Erythroblast (primary cell): ENCODE data around the gene EEFSEC.

Source experiments
- DNase-seq, 2 experiments: peaks; one replicate each; lab custom pipeline; 2025; lab: John Stamatoyannopoulos, UW
- GATA1 ChIP-seq: IDR thresholded peaks from 2 replicates; pipeline ENCODE4 v1.6.1; 2011; ENCODE audit warnings: low read depth, mild to moderate bottlenecking, control low read depth, low read length, moderate library complexity
- POLR2A ChIP-seq: IDR thresholded peaks from 2 replicates; pipeline ENCODE4 v1.6.1; 2011; ENCODE audit warnings: mild to moderate bottlenecking, low read length

Gene EEFSEC

DNA sequence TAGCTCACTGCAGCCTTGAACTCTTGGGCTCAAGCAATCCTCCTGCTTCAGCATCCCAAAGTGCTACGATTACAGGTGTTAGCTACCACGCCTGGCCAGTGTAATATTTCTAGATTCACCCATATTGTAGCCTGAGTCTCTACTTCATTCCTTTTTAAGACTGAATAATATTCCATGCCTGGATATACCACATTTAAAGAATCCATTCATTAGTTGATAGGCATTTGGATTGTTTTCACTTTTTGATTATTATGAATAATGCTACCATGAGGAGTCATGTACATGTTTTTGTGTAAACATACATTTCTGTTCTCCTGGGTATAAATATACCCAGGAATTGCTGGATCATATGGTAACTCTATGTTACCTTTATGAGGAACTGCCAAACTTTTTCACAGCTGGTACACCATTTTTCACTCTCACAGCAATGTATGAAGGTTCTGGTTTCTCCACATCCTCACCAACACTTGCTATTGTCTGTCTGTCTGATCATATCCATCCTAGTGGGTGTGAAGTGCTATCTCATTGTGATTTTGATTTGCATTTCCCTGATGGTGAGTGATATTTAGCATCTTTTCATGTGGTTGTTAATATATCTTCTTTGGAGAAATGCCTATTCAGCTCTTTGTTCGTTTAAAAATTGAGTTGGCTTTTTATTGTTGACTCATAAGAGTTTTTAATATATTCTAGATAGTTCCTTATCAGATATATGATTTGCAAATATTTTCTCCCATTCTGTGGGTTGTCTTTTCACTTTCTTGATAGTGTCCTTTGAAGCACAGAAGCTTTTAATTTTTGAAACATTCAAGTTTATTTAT lies 32.6 kb downstream of the EEFSEC start:
- TF ChIP-seq GATA1 = no peak
- no peak for TF ChIP-seq POLR2A
- no peak for DNase-seq

DNA sequence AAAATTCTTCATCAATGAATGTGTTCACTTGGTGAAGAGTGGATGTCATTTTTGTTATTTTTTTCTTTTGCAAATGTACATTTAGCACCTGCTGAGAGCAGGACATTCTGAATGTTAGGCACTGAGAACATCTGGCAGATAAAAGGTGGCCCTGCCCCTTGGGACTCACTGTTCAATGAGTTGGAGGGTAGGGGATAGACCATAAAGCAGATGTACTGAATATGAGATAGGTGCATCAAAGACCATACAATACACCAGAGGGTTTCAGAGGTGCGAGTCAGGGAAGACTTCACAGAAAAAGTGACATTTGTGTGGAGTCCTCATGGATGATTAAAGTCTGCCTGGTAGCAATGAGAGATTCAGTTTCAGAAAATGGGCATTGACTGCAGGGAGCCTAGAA lies 34.2 kb downstream of the EEFSEC start:
- no peak for DNase-seq
- TF ChIP-seq GATA1 = no peak
- no peak for TF ChIP-seq POLR2A

DNA sequence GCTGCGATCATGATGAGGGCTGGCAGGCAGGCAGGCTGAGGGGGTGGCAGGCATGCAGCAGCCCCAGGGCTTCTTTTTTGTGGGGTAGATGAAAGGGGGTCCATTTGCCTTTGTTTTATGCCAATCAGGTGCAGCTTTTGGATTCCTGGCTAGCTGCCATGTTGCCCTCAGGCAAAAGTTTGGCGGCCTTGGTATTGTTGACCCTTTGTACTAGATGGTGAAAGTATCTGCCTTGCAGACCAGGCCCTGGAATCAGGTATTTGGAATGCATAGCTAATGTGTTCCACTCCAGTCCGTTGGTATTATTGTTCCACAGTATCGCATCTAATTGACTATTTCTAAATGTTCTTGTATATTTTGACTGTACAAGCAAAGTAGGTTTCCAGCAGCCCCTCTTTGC lies 35.0 kb downstream of the EEFSEC start:
- TF ChIP-seq POLR2A (no peak), GATA1 (no peak)
- no peak for DNase-seq

DNA sequence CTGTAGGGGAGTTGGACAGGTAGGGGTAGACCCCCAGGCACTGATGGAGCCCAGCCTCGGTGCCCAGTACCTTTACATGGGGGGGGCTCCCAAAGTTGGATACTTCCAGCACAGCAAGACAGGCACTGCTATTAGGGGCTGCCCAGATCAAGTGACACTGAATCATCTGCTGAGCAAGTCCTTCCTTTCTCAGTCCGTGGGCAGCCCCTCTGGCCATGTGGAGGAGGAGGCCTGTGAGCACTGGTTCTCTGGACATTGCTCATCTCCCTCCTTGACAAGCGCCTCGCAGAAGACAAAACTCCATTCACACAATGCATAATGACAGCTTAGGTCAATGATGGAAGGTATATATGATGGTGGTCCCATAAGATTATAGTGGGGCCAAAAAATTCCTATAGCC lies 35.7 kb downstream of the EEFSEC start:
- DNase-seq = no peak
- no peak for TF ChIP-seq GATA1
- no peak for TF ChIP-seq POLR2A

DNA sequence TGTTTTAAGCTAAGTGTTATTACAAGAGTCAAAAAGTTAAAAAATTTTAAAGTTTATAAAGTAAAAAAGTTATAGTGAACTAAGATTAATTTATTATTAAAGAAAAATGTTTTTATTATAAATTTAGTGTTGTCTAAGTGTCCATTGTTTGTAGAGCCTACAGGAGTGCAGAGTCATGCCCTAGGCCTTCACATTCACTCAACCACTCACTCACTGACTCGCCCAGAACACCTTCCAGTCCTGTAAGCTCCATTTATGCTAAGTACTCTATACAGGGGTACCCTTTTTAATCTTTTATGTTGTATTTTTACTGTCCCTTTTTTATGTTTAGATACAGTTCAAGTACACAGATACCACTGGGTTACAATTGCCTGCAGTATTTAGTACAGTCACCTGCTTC lies 37.2 kb downstream of the EEFSEC start:
- DNase-seq = no peak

GRCh38 chr3:128192131-128192530 lies 38.9 kb downstream of the EEFSEC start:
- no peak for DNase-seq
- TF ChIP-seq GATA1 (no peak), POLR2A (no peak)

More for the DNA sequence above, 37.2 kb downstream of the EEFSEC start:
- TF ChIP-seq POLR2A (no peak), GATA1 (no peak)

DNA sequence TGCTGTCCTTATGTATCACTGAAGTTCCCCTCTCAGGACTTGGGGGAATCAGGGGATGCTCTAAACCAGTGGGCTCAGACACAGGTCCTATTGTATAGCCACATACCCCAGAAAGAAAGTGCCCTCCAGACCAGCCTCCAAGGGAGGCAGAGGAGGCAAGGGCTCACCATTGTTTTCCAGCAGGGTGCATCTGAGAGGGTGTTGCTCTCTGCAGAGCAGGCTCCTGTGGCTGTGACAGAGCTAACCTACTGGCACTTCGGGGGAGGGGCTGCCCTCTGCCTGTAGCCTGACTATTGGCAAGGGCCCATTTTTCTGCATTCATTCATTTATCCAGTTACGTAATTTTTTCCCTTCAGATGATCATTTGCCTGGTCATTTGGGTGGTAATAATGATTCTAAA lies 39.9 kb downstream of the EEFSEC start:
- TF ChIP-seq GATA1 (no peak), POLR2A (no peak)
- DNase-seq = no peak

- no peak for DNase-seq
- TF ChIP-seq POLR2A (no peak), GATA1 (no peak)
These were observed 41.6 kb downstream of the EEFSEC start for GRCh38 chr3:128194843-128195242.

- no peak for TF ChIP-seq POLR2A
- TF ChIP-seq GATA1 = no peak
- DNase-seq = no peak
These were observed 42.1 kb downstream of the EEFSEC start for GRCh38 chr3:128195369-128195768.

DNA sequence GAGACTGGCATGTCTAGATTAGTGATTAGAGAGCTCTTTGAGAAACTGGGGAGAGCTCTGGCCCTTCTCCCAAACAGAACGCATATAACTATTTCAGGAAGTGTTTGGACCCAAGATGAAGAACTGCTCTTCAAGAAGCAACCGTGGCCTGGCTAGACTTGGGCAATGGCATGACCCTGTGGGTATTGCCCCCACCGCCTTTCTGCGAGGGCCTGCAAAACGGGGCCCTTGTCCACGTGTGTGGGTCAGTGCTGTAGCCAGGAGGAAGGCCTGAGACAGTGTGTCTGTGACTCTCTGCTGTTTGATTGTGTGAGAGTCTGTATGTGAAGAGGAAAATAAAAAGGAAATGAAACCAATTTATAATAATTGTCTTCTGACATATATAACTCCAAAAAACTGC lies 42.5 kb downstream of the EEFSEC start:
- TF ChIP-seq POLR2A (no peak), GATA1 (no peak)
- DNase-seq = no peak

GRCh38 chr3:128196647-128197046 lies 43.4 kb downstream of the EEFSEC start:
- DNase-seq = no peak
- TF ChIP-seq POLR2A = no peak
- TF ChIP-seq GATA1 = no peak

GRCh38 chr3:128197855-128198254 lies 44.6 kb downstream of the EEFSEC start:
- TF ChIP-seq POLR2A (no peak), GATA1 (no peak)
- no peak for DNase-seq

GRCh38 chr3:128198313-128198712 lies 45.0 kb downstream of the EEFSEC start:
- no peak for DNase-seq
- TF ChIP-seq POLR2A (no peak), GATA1 (no peak)

- DNase-seq = no peak
- TF ChIP-seq GATA1 (no peak), POLR2A (no peak)
These were observed 45.8 kb downstream of the EEFSEC start for GRCh38 chr3:128199110-128199509.
